Measurements from ENCODE around the gene PRSS3. TPM values are rescaled to one million over a fixed set of nuclear protein-coding genes. Genes with fewer than 3 reads are reported as not detected.
"Not testable (repeated sequence)": the region's sequence is repeated elsewhere in the genome, so short reads cannot be mapped to it uniquely, and the experiment has no call there.

Gene PRSS3
- total RNA-seq, 4 donors from 2014 or later = 42.2 to 298 (median 113) TPM

GRCh38 chr9:33797837-33798236 is 2.5 kb downstream of the PRSS3 start:
- in situ Hi-C loops (cut with MboI; ENCODE audit: low pct_ligation_motif_present in 1 of 4, low pct_unique_long_range_greater_than_20kb in 1 of 4, low sequenced_read_pairs in 3 of 4) = no loop called here
- H3K27ac ChIP-seq = no peak overlapping the region
- no peaks in the 10 kb centered on the region for H3K4me1 ChIP-seq
- WGBS, 2 donors (ENCODE audit: low coverage in 1 of 2) = 94% methylated on average over 8 of the region's 8 CpGs; no CpG with 5 or more reads in 1 of the 2 donors
- no peak for TF ChIP-seq POLR2A (IDR thresholded peaks at IDR 0.05)
- TF ChIP-seq POLR2AphosphoS5 (IDR thresholded peaks at IDR 0.05) = no peak
- no peak for TF ChIP-seq EP300 (IDR thresholded peaks at IDR 0.05; ENCODE audit: low read depth)
- TF ChIP-seq, protein P1, sequence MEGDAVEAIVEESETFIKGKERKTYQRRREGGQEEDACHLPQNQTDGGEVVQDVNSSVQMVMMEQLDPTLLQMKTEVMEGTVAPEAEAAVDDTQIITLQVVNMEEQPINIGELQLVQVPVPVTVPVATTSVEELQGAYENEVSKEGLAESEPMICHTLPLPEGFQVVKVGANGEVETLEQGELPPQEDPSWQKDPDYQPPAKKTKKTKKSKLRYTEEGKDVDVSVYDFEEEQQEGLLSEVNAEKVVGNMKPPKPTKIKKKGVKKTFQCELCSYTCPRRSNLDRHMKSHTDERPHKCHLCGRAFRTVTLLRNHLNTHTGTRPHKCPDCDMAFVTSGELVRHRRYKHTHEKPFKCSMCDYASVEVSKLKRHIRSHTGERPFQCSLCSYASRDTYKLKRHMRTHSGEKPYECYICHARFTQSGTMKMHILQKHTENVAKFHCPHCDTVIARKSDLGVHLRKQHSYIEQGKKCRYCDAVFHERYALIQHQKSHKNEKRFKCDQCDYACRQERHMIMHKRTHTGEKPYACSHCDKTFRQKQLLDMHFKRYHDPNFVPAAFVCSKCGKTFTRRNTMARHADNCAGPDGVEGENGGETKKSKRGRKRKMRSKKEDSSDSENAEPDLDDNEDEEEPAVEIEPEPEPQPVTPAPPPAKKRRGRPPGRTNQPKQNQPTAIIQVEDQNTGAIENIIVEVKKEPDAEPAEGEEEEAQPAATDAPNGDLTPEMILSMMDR (IDR thresholded peaks at IDR 0.05) = no peak
- DNase-seq = no peak
- no peaks in the 10 kb centered on the region for H3K9me3 ChIP-seq
- H3K27me3 ChIP-seq = no peaks in the 10 kb centered on the region
- H3K4me3 ChIP-seq = no peak overlapping the region
- intact Hi-C loops (cut with DNase I; ENCODE audit: low total_unique reads) = no loop called here
- H3K36me3 ChIP-seq = no peaks in the 10 kb centered on the region

DNA sequence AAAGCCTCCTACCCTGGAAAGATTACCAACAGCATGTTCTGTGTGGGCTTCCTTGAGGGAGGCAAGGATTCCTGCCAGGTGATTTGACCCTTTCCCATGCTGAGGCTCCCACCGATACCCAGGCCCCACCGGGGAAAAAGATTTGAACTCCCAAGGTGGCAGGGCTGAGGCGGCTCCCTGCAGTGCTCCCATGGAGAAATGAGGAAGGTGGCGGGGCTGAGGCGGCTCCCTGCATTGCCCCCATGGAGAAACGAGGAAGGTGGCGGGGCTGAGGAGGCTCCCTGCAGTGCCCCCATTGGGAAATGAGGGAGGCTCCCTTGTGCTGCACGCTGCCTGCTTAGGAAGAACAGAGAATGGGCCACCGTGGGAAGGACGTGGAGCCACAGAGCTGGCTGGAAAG is 3.2 kb downstream of the PRSS3 start:
- Histone ChIP-seq H3K9me3 (no peaks in the 10 kb centered on the region), H3K4me3 (no peak overlapping the region), H3K27ac (no peak overlapping the region), H3K36me3 (no peaks in the 10 kb centered on the region), H3K27me3 (no peaks in the 10 kb centered on the region), H3K4me1 (no peaks in the 10 kb centered on the region)
- no peak for DNase-seq
- no peak for TF ChIP-seq POLR2AphosphoS5 (IDR thresholded peaks at IDR 0.05)
- TF ChIP-seq POLR2A (IDR thresholded peaks at IDR 0.05) = no peak
- TF ChIP-seq EP300 (IDR thresholded peaks at IDR 0.05; ENCODE audit: low read depth) = no peak
- TF ChIP-seq, protein P1 (IDR thresholded peaks at IDR 0.05) = no peak
- in situ Hi-C loops (cut with MboI; ENCODE audit: low pct_ligation_motif_present in 1 of 4, low pct_unique_long_range_greater_than_20kb in 1 of 4, low sequenced_read_pairs in 3 of 4) (no loop called here), intact Hi-C loops (cut with DNase I; ENCODE audit: low total_unique reads) (no loop called here)
- 90% methylated on average over 10 of the region's 10 CpGs; no CpG with 5 or more reads in 1 of the 2 donors for WGBS, 2 donors (ENCODE audit: low coverage in 1 of 2)

DNA sequence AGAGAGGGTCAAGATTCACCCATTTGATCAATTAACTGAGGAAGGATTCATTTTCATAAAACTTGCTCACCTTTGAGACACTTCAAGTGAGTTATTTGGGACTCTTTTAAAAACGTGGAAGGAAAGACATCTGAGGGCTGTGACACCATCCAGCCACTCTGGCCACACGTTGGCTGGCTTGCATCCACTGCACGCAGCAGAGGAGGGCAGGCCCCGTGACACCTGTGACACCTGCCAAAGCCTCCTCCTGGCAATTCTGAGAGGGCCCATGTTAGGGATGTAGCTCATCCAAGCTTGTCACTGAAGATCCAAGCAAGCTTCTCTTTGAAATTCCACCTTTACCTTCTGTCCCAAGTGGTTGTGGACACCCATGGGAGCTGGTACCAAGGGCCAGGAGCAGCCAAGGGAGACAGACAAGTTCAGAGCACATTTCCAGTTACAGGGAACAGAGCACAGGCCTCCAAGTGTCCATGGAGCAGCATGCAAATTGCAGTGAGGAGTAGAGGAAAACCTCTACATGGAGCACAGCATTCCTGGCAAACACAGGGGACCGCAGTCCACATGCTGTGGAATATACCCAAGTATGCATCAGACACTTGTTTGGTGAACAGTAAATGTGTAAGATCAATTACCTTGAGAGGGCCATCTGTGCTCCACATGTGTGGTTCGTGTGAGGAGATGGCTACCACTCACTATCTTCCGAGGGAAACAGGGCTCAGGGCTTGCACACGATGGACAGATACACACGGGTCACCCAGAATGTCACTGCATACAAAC is 4.8 kb downstream of the PRSS3 start:
- in situ Hi-C loops (cut with MboI; ENCODE audit: low pct_ligation_motif_present in 1 of 4, low pct_unique_long_range_greater_than_20kb in 1 of 4, low sequenced_read_pairs in 3 of 4) = loop anchor here in 1 of 4 donors (10.0 kb wide), 1 partner anchor 55 kb away; no protein-coding TSS in a partner anchor
- TF ChIP-seq, protein P1 (IDR thresholded peaks at IDR 0.05) = no peak
- no peak for TF ChIP-seq POLR2A (IDR thresholded peaks at IDR 0.05)
- no peak for TF ChIP-seq POLR2AphosphoS5 (IDR thresholded peaks at IDR 0.05)
- no peak for TF ChIP-seq EP300 (IDR thresholded peaks at IDR 0.05; ENCODE audit: low read depth)
- H3K9me3 ChIP-seq = no peaks in the 10 kb centered on the region
- H3K27ac ChIP-seq = no peak overlapping the region
- H3K36me3 ChIP-seq = no peaks in the 10 kb centered on the region
- intact Hi-C loops (cut with DNase I; ENCODE audit: low total_unique reads) = no loop called here
- 68 to 80% methylated on average over 1 to 9 of the region's 9 CpGs for WGBS, 2 donors (ENCODE audit: low coverage in 1 of 2)
- no peaks in the 10 kb centered on the region for H3K4me1 ChIP-seq
- H3K4me3 ChIP-seq = no peak overlapping the region
- no peak for DNase-seq
- H3K27me3 ChIP-seq = no peaks in the 10 kb centered on the region

- no peaks in the 10 kb centered on the region for H3K4me1 ChIP-seq
- intact Hi-C loops (cut with DNase I; ENCODE audit: low total_unique reads) = no loop called here
Observed at GRCh38 chr9:33800886-33801285, 5.5 kb downstream of the PRSS3 start.

GRCh38 chr9:33801943-33802500 is 6.7 kb downstream of the PRSS3 start:
- H3K9me3 ChIP-seq; H3K4me1 ChIP-seq; H3K27me3 ChIP-seq; H3K4me3 ChIP-seq; intact Hi-C loops (cut with DNase I; ENCODE audit: low total_unique reads); DNase-seq; H3K36me3 ChIP-seq; H3K27ac ChIP-seq: not testable (repeated sequence)
- 83 to 97% methylated on average over 1 to 2 of the region's 2 CpGs for WGBS, 2 donors (ENCODE audit: low coverage in 1 of 2)
- in situ Hi-C loops (cut with MboI; ENCODE audit: low pct_ligation_motif_present in 1 of 4, low pct_unique_long_range_greater_than_20kb in 1 of 4, low sequenced_read_pairs in 3 of 4) = loop anchor here in 1 of 4 donors (10.0 kb wide), 1 partner anchor 53 kb away; no protein-coding TSS in a partner anchor

More at GRCh38 chr9:33800886-33801285, 5.5 kb downstream of the PRSS3 start:
- Histone ChIP-seq H3K4me3 (no peak overlapping the region), H3K36me3 (no peaks in the 10 kb centered on the region), H3K27me3 (no peaks in the 10 kb centered on the region), H3K27ac (no peak overlapping the region), H3K9me3 (no peaks in the 10 kb centered on the region)
- no peak for DNase-seq
- in situ Hi-C loops (cut with MboI; ENCODE audit: low pct_ligation_motif_present in 1 of 4, low pct_unique_long_range_greater_than_20kb in 1 of 4, low sequenced_read_pairs in 3 of 4) = loop anchor here in 1 of 4 donors (10.0 kb wide), 1 partner anchor 54 kb away; no protein-coding TSS in a partner anchor
- TF ChIP-seq EP300 (IDR thresholded peaks at IDR 0.05; ENCODE audit: low read depth) (no peak), POLR2AphosphoS5 (IDR thresholded peaks at IDR 0.05) (no peak), POLR2A (IDR thresholded peaks at IDR 0.05) (no peak)
- TF ChIP-seq, protein P1 (IDR thresholded peaks at IDR 0.05) = no peak
- WGBS, 2 donors (ENCODE audit: low coverage in 1 of 2) = 78% methylated on average over 2 of the region's 2 CpGs; no CpG with 5 or more reads in 1 of the 2 donors

- intact Hi-C loops (cut with DNase I; ENCODE audit: low total_unique reads); H3K4me3 ChIP-seq; H3K9me3 ChIP-seq; H3K36me3 ChIP-seq; H3K4me1 ChIP-seq; H3K27me3 ChIP-seq; H3K27ac ChIP-seq; DNase-seq: not testable (repeated sequence)
- WGBS, 2 donors (ENCODE audit: low coverage in 1 of 2) = 80 to 90% methylated on average over 3 of the region's 3 CpGs
- in situ Hi-C loops (cut with MboI; ENCODE audit: low pct_ligation_motif_present in 1 of 4, low pct_unique_long_range_greater_than_20kb in 1 of 4, low sequenced_read_pairs in 3 of 4) = loop anchor here in 1 of 4 donors (10.0 kb wide), 1 partner anchor 51 kb away; no protein-coding TSS in a partner anchor
Observed at GRCh38 chr9:33804196-33804595, 8.8 kb downstream of the PRSS3 start.
